Spleen (tissue), 11 donors: ENCODE measurements around the gene TRIM38. TPM values are rescaled to one million over a fixed set of nuclear protein-coding genes. Genes with fewer than 3 reads are reported as not detected.
"Not testable (repeated sequence)": the region's sequence is repeated elsewhere in the genome, so short reads cannot be mapped to it uniquely, and the experiment has no call there.

Source experiments
- DNase-seq: peaks from one replicate; pipeline ENCODE4 v3.0.0-alpha.2; 2020
- H3K27ac ChIP-seq, 8 donors: fragments of 200-600 bp; sonication (generic) in 7 of 8; 1 replicate in 4 of 8; 2 replicates in 4 of 8; pipeline versions ENCODE4 v1.5.0 to v1.8.0; 2016 to 2021; ENCODE audit warnings: inconsistent platforms in 4 of 8, mild to moderate bottlenecking in 4 of 8, moderate library complexity in 1 of 8
- H3K27me3 ChIP-seq, 7 donors: fragments of 200-600 bp; sonication (generic) in 6 of 7; replicated peaks in 1 of 7; 1 replicate in 4 of 7; 2 replicates in 3 of 7; pipeline versions ENCODE4 v1.5.0 to v1.8.0; 2016 to 2021; ENCODE audit warnings: inconsistent platforms in 3 of 7, mild to moderate bottlenecking in 1 of 7
- H3K36me3 ChIP-seq, 6 donors: fragments of 200-600 bp; sonication (generic) in 5 of 6; 1 replicate in 4 of 6; 2 replicates in 2 of 6; pipeline versions ENCODE4 v1.5.0 to v1.8.0; 2016 to 2021; ENCODE audit warnings: inconsistent platforms in 2 of 6
- H3K4me1 ChIP-seq, 6 donors: fragments of 200-600 bp; sonication (generic) in 5 of 6; 1 replicate in 3 of 6; 2 replicates in 3 of 6; pipeline versions ENCODE4 v1.5.0 to v1.8.0; 2016 to 2021; ENCODE audit warnings: inconsistent platforms in 3 of 6
- H3K4me3 ChIP-seq, 8 donors: fragments of 200-600 bp; sonication (generic) in 7 of 8; 1 replicate in 4 of 8; 2 replicates in 4 of 8; pipeline versions ENCODE4 v1.5.0 to v1.8.0; 2016 to 2021; ENCODE audit warnings: inconsistent platforms in 4 of 8, mild to moderate bottlenecking in 4 of 8, moderate library complexity in 2 of 8
- H3K9me3 ChIP-seq, 8 donors: fragments of 200-600 bp; sonication (generic) in 7 of 8; 1 replicate in 4 of 8; 2 replicates in 4 of 8; pipeline versions ENCODE4 v1.5.0 to v1.8.0; 2016 to 2021; ENCODE audit warnings: inconsistent platforms in 4 of 8
- POLR2A ChIP-seq, 3 donors: fragments of 450-650 bp; IDR thresholded peaks; one replicate each; pipeline ENCODE4 v1.5.1; 2017; ENCODE audit warnings: antibody characterized with exemption in 3 of 3, mild to moderate bottlenecking in 1 of 3
- POLR2AphosphoS5 ChIP-seq, 3 donors: sonication (generic); formaldehyde crosslinking; IDR thresholded peaks; one replicate each; pipeline ENCODE4 v1.5.1; 2017; ENCODE audit warnings: antibody characterized with exemption in 3 of 3
- WGBS, 5 donors: extraction: QIAGEN DNeasy Blood & Tissue Kit in 3 of 5; methylation state at CpG; one replicate each; pipeline versions ENCODE4 v1.1.5 to v1.1.7; 2013 to 2018; 5-methylcytosine and 5-hydroxymethylcytosine counted together
- intact Hi-C: fragments of 100-400 bp; cut with DNase I; formaldehyde crosslinking; loops from one replicate; pipeline ENCODE4 v1.15.0; 2023; ENCODE audit warnings: low total_unique reads
- polyA plus RNA-seq, 3 donors: library from polyadenylated mRNA; stranded (reverse); fragments of 200-250 nt; gene quantifications; one replicate each; pipeline ENCODE4 v1.2.1, GENCODE V29; 2013
- total RNA-seq, 7 donors: library from RNA; depleted of rRNA in 3 of 7; stranded (reverse); fragments of >200 nt in 3 of 7; fragmentation: NEBNext Ultra II Directional in 4 of 7; extraction: Animal tissue kit (Norgen Biotek cat#: 25700) in 4 of 7; gene quantifications; one replicate each; pipeline versions ENCODE4 v1.1.0 to v1.2.1, GENCODE V29; 2016 to 2021
- TF ChIP-seq, protein P1 (sequence below), 11 experiments: fragments of 200-600 bp in 7 of 11; fragments of 450-650 bp in 4 of 11; sonication (generic) in 4 of 11; IDR thresholded peaks in 8 of 11; conservative IDR thresholded peaks in 3 of 11; 1 replicate in 7 of 11; 2 replicates in 4 of 11; pipeline versions ENCODE4 v1.4.0 to v1.8.0; 2016 to 2021; ENCODE audit warnings: antibody characterized with exemption in 11 of 11, inconsistent platforms in 4 of 11, mild to moderate bottlenecking in 1 of 11
- donor health status: healthy with polysubstance abuse.
- donor health status: DM: no; HTN: no; CAD: no; lungs with moderate emphysema.
- donor health status: DM: no; HTN: no; CAD: no.
- donor health status: Bipolar disorder and iron deficiency.
- donor health status: healthy.
- donor health status: DM: no; HTN: no; CAD: no.
- donor health status: DM: yes; HTN: yes; CAD: no.

TRIM38 gene
- total and polyA plus RNA-seq, 10 donors: 8.0 to 34.4 (median 28.1) TPM

DNA sequence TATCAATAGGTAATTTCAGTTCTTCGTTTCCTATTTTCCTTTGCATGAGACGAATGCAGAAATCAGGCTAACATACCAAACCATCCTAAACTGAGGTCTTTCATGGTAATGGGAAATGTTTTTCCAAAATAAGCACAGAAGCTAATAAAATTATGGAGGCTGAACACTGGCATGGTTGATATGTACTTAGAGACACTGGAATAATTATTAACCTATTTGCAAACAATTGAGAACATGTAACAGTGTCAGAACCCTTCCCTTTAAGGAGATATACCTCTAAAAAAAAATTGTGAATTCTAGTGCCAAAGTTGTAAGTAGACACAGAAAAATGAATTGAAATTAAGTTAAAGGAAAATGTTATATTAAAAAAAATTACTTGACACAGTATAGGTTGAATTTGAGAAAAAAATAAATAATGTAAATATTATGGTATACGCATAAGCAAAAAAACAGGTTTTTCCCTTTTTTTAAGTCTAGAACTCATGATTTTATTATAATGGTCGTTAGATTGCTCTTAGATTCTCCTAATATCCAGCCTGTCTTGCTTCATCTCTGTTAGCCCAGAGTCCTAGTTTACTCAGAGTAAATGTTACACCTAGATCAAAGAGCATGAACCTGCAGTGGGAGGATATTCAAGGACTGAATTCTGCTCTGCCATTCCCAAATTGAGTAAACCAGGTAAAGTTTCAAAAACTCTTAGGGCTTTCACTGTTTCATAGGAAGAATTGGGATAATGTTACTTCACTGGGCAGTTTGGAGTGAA, 33.9 kb upstream of the TRIM38 start:
- Histone ChIP-seq H3K36me3 (no peaks in the 10 kb centered on the region), H3K27me3 (no peaks in the 10 kb centered on the region), H3K9me3 (no peaks in the 10 kb centered on the region), H3K27ac (no peak overlapping the region), H3K4me1 (no peaks in the 10 kb centered on the region), H3K4me3 (no peak overlapping the region)
- DNase-seq: no peak
- 79 to 93% (median 84%) methylated on average over 4 of the region's 4 CpGs for WGBS, 5 donors
- TF ChIP-seq, protein P1, sequence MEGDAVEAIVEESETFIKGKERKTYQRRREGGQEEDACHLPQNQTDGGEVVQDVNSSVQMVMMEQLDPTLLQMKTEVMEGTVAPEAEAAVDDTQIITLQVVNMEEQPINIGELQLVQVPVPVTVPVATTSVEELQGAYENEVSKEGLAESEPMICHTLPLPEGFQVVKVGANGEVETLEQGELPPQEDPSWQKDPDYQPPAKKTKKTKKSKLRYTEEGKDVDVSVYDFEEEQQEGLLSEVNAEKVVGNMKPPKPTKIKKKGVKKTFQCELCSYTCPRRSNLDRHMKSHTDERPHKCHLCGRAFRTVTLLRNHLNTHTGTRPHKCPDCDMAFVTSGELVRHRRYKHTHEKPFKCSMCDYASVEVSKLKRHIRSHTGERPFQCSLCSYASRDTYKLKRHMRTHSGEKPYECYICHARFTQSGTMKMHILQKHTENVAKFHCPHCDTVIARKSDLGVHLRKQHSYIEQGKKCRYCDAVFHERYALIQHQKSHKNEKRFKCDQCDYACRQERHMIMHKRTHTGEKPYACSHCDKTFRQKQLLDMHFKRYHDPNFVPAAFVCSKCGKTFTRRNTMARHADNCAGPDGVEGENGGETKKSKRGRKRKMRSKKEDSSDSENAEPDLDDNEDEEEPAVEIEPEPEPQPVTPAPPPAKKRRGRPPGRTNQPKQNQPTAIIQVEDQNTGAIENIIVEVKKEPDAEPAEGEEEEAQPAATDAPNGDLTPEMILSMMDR (IDR thresholded peaks at IDR 0.05 in 8 of 11, conservative IDR thresholded peaks at IDR 0.05 in 3 of 11): no peak
- no peak for TF ChIP-seq POLR2AphosphoS5 (IDR thresholded peaks at IDR 0.05)
- TF ChIP-seq POLR2A (IDR thresholded peaks at IDR 0.05): no peak
- intact Hi-C loops: no loop called here

DNA sequence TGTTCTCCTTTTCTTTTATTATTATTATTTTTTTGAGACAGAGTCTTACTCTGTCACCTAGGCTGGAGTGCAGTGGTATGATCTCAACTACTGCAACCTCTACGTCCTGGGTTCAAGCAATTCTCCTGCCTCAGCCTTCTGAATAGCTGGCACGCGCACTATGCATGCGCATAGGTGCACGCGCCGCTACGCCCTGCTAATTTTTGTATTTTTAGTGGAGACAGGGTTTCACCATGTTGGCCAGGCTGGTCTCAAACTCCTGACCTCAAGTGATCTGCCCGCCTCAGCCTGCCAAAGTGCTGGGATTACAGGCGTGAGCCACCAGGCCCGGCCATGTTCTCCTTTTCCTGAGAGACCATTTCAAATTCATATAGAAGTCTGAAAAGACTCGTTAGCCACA, 32.8 kb upstream of the TRIM38 start:
- H3K27me3 ChIP-seq, H3K36me3 ChIP-seq, DNase-seq, H3K4me3 ChIP-seq, intact Hi-C loops, H3K27ac ChIP-seq, H3K9me3 ChIP-seq, H3K4me1 ChIP-seq: not testable (repeated sequence)
- WGBS, 5 donors: 87 to 93% (median 92%) methylated on average over 12 of the region's 12 CpGs

DNA sequence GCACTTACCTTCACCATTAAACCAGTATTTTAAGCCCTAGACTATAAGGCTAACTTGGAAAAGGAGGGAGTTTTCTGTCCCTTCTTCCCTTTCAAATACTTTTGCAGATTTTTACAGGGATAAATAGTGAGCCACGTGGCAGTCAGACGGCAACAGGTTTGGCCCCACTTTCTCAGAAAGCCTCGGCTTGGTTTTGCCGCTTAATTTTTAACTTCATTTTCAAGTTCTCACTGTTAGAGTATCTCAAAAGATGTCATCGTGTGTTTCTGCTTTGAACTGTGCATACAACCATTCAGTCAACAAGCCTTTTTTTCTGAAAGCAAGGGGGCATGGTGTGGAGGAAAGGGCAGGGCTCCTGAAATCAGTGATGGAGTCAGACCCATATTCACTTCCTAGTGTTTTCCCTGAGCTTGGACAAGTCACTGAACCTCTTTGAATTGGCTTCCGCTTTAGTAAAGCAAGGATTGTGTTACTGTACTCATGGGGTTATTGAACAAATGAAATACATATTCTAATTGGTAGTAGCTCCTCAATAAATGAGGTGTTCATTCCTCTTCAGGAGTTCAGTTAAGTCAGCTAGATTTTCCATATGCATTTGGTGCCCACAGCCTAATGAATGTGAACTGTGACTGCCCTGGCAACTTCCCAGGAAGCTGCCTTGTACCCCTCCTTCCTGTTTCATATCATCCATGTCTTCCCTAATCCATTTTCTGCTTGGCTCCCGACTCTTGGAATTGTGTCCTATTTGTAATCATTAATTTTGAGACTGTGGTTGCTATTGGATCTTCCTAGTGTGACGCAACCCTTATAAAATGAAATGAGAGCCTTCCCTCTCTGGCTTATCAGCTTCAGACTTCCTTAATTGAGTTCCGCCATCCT, 31.8 kb upstream of the TRIM38 start, which contains the start of gene SLC17A2:
Gene SLC17A2, minus strand, starts transcription at position 160 of the 879 bp plus-strand sequence. CDS start 4,895 bp downstream, outside the sequence.
- H3K27me3 ChIP-seq: no peaks in the 10 kb centered on the region
- WGBS, 5 donors: 81 to 86% (median 85%) methylated on average over 9 of the region's 9 CpGs
- DNase-seq: no peak
- H3K4me3 ChIP-seq: no peak within 1 kb of the TSS
- no peaks in the 10 kb centered on the region for H3K36me3 ChIP-seq
- intact Hi-C loops: no loop called here
- TF ChIP-seq POLR2A (IDR thresholded peaks at IDR 0.05) (no peak), POLR2AphosphoS5 (IDR thresholded peaks at IDR 0.05) (no peak)
- TF ChIP-seq, protein P1 (IDR thresholded peaks at IDR 0.05 in 8 of 11, conservative IDR thresholded peaks at IDR 0.05 in 3 of 11): no peak
- no peaks in the 10 kb centered on the region for H3K4me1 ChIP-seq
- no peaks in the 10 kb centered on the region for H3K9me3 ChIP-seq
- no peak within 1 kb of the TSS for H3K27ac ChIP-seq

DNA sequence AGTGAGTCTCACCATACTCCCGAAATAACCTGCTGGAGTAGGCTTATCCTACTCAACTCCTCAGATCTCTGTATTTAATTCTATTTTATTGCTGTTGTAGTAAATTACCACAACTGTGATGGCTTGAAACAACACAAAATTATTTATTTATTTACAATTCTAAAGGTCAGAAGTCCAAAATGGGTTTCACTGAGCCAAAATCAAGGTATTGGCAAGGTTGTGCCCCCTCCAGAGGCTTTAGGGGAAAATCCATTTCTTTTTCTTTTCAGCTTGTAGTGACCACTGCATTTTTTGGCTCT, 31.2 kb upstream of the TRIM38 start:
- Histone ChIP-seq H3K4me3 (no peak overlapping the region), H3K4me1 (no peaks in the 10 kb centered on the region), H3K27me3 (no peaks in the 10 kb centered on the region), H3K9me3 (no peaks in the 10 kb centered on the region), H3K36me3 (no peaks in the 10 kb centered on the region), H3K27ac (no peak overlapping the region)
- intact Hi-C loops: no loop called here
- TF ChIP-seq, protein P1 (IDR thresholded peaks at IDR 0.05 in 8 of 11, conservative IDR thresholded peaks at IDR 0.05 in 3 of 11): no peak
- TF ChIP-seq POLR2AphosphoS5 (IDR thresholded peaks at IDR 0.05) (no peak), POLR2A (IDR thresholded peaks at IDR 0.05) (no peak)
- DNase-seq: no peak
- 38 to 73% (median 51%) methylated on average over 1 of the region's 1 CpG for WGBS, 5 donors
